MM.1S (cell line): Measurements from ENCODE around the gene DUS3L.
A peak's percentile ranks its signal among the peaks of the same experiment; 100 is the strongest.

ENCODE experiments used
- DNase-seq: peaks from one replicate; pipeline ENCODE4 v3.0.0-alpha.2; 2015
- H2AFZ ChIP-seq: fragments of 300-600 bp; sonication (generic); 2 replicates; pipeline ENCODE4 v1.6.0; 2016; ENCODE audit warnings: antibody characterized with exemption, low read length
- H3F3A ChIP-seq: fragments of 300-600 bp; sonication (generic); 2 replicates; pipeline ENCODE4 v1.6.1; 2016; ENCODE audit warnings: mild to moderate bottlenecking, antibody characterized with exemption, low read length, moderate library complexity, mixed read lengths; ENCODE audit not compliant: insufficient read depth
- H3K27ac ChIP-seq: fragments of 300-600 bp; sonication (generic); 2 replicates; pipeline ENCODE4 v1.5.1; 2016; ENCODE audit warnings: mild to moderate bottlenecking, low read length
- H3K27me3 ChIP-seq: fragments of 300-600 bp; sonication (generic); replicated peaks from 2 replicates; pipeline ENCODE4 v1.6.0; 2016; ENCODE audit warnings: low read length; ENCODE audit not compliant: insufficient read depth
- H3K36me3 ChIP-seq: fragments of 300-600 bp; sonication (generic); replicated peaks from 2 replicates; pipeline ENCODE4 v1.6.1; 2016; ENCODE audit warnings: mild to moderate bottlenecking, low read length, mixed read lengths; ENCODE audit not compliant: insufficient read depth
- H3K4me1 ChIP-seq: fragments of 300-600 bp; sonication (generic); 2 replicates; pipeline ENCODE4 v1.6.1; 2016; ENCODE audit warnings: low read length, mixed read lengths
- H3K4me2 ChIP-seq: fragments of 300-600 bp; sonication (generic); 2 replicates; pipeline ENCODE4 v1.6.0; 2016; ENCODE audit warnings: low read depth, low read length
- H3K4me3 ChIP-seq: fragments of 300-600 bp; sonication (generic); 2 replicates; pipeline ENCODE4 v1.5.1; 2016; ENCODE audit warnings: low read length, mixed read lengths
- H3K79me2 ChIP-seq: fragments of 300-600 bp; sonication (generic); 2 replicates; pipeline ENCODE4 v1.6.1; 2016; ENCODE audit warnings: mixed run types, low read length, mixed read lengths
- H3K9ac ChIP-seq: fragments of 300-600 bp; sonication (generic); 2 replicates; pipeline ENCODE4 v1.6.1; 2016; ENCODE audit warnings: low read length, mixed read lengths
- H3K9me2 ChIP-seq: fragments of 300-600 bp; sonication (generic); replicated peaks from 2 replicates; pipeline ENCODE4 v1.6.1; 2016; ENCODE audit warnings: mild to moderate bottlenecking, low read length, mixed read lengths; ENCODE audit not compliant: insufficient read depth
- H3K9me3 ChIP-seq: fragments of 300-600 bp; sonication (generic); replicated peaks from 2 replicates; pipeline ENCODE4 v1.6.1; 2016; ENCODE audit warnings: mild to moderate bottlenecking, low read length, mixed read lengths; ENCODE audit not compliant: insufficient read depth
- H4K20me1 ChIP-seq: fragments of 300-600 bp; sonication (generic); 2 replicates; pipeline ENCODE4 v1.6.1; 2016; ENCODE audit warnings: mild to moderate bottlenecking, low read length, moderate library complexity, mixed read lengths; ENCODE audit not compliant: insufficient read depth
- EZH2 ChIP-seq: fragments of 300-600 bp; sonication (generic); optimal IDR thresholded peaks from 2 replicates; pipeline ENCODE3; 2017; ENCODE audit warnings: low read depth, mild to moderate bottlenecking, antibody characterized with exemption, low read length, mixed read lengths
- EZH2phosphoT487 ChIP-seq: fragments of 300-600 bp; sonication (generic); IDR thresholded peaks from 2 replicates; pipeline ENCODE4 v1.6.1; 2018; ENCODE audit warnings: antibody characterized with exemption, low read length
- TF ChIP-seq, protein P1 (sequence below): fragments of 300-600 bp; sonication (generic); IDR thresholded peaks from 2 replicates; pipeline ENCODE4 v1.5.1; 2016; ENCODE audit warnings: antibody characterized with exemption, low read length, mixed read lengths

DUS3L gene

DNA sequence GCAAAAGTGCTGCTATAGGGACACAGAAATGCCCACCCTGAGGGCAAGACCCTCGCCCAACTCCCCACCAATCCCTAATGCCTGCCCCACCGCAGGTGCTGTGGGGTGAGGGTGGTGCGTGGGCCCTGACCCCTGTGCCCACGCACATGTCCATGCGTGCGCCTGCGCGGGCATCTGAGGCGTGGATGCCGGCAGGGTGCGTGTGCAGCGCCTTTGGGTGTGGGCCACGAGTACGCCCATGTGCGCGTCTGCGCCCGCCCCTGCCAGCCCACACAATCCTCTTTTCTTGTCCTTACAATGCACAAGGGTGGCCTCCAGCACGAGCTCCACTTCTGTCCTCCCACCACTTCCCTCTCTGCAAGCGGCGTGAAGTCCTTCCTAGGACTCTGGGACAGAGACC is 34.2 kb upstream of the DUS3L start:
- Histone ChIP-seq H3K9ac (no peak overlapping the region), H3K27me3 (peaks cover 59% of the 10 kb centered on the region), H2AFZ (no peak overlapping the region), H3K4me1 (peaks cover 15% of the 10 kb centered on the region), H3K27ac (no peak overlapping the region), H3K9me2 (no peaks in the 10 kb centered on the region), H3K79me2 (no peaks in the 10 kb centered on the region), H3K9me3 (no peaks in the 10 kb centered on the region), H3K36me3 (no peaks in the 10 kb centered on the region), H3K4me2 (no peak overlapping the region), H3K4me3 (no peak overlapping the region), H4K20me1 (no peaks in the 10 kb centered on the region), H3F3A (peaks cover 14% of the 10 kb centered on the region)
- DNase-seq: no peak
- TF ChIP-seq, protein P1, sequence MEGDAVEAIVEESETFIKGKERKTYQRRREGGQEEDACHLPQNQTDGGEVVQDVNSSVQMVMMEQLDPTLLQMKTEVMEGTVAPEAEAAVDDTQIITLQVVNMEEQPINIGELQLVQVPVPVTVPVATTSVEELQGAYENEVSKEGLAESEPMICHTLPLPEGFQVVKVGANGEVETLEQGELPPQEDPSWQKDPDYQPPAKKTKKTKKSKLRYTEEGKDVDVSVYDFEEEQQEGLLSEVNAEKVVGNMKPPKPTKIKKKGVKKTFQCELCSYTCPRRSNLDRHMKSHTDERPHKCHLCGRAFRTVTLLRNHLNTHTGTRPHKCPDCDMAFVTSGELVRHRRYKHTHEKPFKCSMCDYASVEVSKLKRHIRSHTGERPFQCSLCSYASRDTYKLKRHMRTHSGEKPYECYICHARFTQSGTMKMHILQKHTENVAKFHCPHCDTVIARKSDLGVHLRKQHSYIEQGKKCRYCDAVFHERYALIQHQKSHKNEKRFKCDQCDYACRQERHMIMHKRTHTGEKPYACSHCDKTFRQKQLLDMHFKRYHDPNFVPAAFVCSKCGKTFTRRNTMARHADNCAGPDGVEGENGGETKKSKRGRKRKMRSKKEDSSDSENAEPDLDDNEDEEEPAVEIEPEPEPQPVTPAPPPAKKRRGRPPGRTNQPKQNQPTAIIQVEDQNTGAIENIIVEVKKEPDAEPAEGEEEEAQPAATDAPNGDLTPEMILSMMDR: no peak
- TF ChIP-seq EZH2 (no peak), EZH2phosphoT487 (no peak)

DNA sequence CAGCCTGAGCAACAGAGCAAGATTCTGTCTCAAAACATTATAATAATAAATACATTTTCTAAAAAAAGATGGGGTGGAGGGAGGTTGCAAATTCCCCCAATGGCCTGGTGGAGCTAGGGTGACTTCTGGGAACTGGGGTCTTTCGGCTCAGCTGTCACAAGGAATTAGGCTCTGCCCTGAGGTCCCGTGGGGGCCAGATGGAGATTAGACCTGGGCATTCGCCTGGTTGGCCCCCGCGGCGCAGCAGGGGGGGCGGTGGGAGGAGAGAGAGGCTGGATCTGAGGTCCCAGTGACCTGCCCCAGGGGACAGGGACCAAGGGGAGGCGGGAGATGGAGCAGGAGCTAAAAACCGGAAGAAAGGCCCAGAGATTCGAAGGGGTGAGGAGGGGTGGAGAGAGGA is 33.8 kb upstream of the DUS3L start:
- H3K4me3 ChIP-seq: no peak overlapping the region
- no peaks in the 10 kb centered on the region for H3K9me3 ChIP-seq
- H3K9ac ChIP-seq: no peak overlapping the region
- DNase-seq: no peak
- H3K79me2 ChIP-seq: no peaks in the 10 kb centered on the region
- H3K27ac ChIP-seq: no peak overlapping the region
- peaks cover 55% of the 10 kb centered on the region for H3K27me3 ChIP-seq
- TF ChIP-seq, protein P1: no peak
- TF ChIP-seq EZH2phosphoT487: no peak
- no peak for TF ChIP-seq EZH2
- no peaks in the 10 kb centered on the region for H3K36me3 ChIP-seq
- peaks cover 14% of the 10 kb centered on the region for H3F3A ChIP-seq
- no peaks in the 10 kb centered on the region for H4K20me1 ChIP-seq
- no peaks in the 10 kb centered on the region for H3K9me2 ChIP-seq
- peaks cover 15% of the 10 kb centered on the region for H3K4me1 ChIP-seq
- H2AFZ ChIP-seq: no peak overlapping the region
- no peak overlapping the region for H3K4me2 ChIP-seq

DNA sequence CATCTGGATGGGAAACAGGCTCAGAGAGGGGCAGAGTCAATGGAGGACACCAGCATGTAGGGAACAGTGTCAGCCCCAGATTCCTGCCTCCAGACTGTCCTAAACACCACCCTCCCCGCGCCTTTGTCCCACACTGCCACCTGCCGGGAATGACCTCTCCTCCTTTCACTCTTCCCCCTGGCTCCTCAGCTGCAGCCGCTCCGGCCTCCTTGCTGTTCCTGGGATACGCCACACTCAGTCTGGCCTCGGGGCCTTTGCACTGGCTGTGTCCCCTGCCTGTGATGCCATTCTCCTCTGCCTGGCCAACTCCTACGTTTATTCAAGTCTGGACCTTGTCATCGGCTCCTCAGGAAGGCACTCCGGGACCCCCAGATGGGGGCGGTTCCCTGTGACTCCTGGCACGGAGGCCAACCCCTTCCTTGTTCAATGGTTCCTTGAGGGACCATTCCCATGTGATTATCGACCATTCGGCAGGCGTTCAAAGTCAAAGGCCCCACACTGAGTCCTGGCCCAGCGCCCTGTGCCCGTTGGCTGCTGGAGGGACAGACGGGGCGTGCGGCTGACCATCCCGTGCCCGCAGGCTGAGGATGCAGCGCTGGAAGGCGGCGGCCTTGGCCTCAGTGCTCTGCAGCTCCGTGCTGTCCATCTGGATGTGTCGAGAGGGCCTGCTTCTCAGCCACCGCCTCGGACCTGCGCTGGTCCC is 32.8 kb upstream of the DUS3L start:
- Histone ChIP-seq H4K20me1 (no peaks in the 10 kb centered on the region), H3K4me2 (no peak overlapping the region), H3F3A (peaks cover 14% of the 10 kb centered on the region), H2AFZ (no peak overlapping the region), H3K36me3 (no peaks in the 10 kb centered on the region), H3K4me3 (no peak overlapping the region), H3K9ac (no peak overlapping the region), H3K4me1 (peaks cover 15% of the 10 kb centered on the region), H3K79me2 (no peaks in the 10 kb centered on the region), H3K27ac (no peak overlapping the region), H3K9me3 (no peaks in the 10 kb centered on the region), H3K9me2 (no peaks in the 10 kb centered on the region), H3K27me3 (peaks cover 44% of the 10 kb centered on the region)
- no peak for DNase-seq
- TF ChIP-seq, protein P1: peak; percentile 32
- no peak for TF ChIP-seq EZH2phosphoT487
